GM23338 (cell line): ENCODE results near the gene OTOGL.

Experiments used
- CREB1 ChIP-seq: fragments of 250-450 bp; sonication (Bioruptor Pico); IDR thresholded peaks from 2 replicates; pipeline ENCODE4 v1.5.0; 2020; ENCODE audit warnings: low read depth, mild to moderate bottlenecking, moderate library complexity
- EZH2 ChIP-seq: fragments of 200-600 bp; sonication (generic); IDR thresholded peaks from one replicate; pipeline ENCODE4 v1.8.0; 2017; ENCODE audit warnings: antibody characterized with exemption, mild to moderate bottlenecking, low read depth; ENCODE audit not compliant: unreplicated experiment
- EZH2phosphoT487 ChIP-seq: fragments of 200-600 bp; sonication (generic); IDR thresholded peaks from one replicate; pipeline ENCODE4 v1.8.1; 2018; ENCODE audit warnings: antibody characterized with exemption; ENCODE audit not compliant: unreplicated experiment
- JUNB ChIP-seq: IDR thresholded peaks from one replicate; pipeline ENCODE4 v1.6.1; 2016; ENCODE audit warnings: antibody characterized with exemption; ENCODE audit not compliant: unreplicated experiment
- POLR2AphosphoS5 ChIP-seq: IDR thresholded peaks from 2 replicates; pipeline ENCODE4 v1.6.1; 2016; ENCODE audit warnings: antibody characterized with exemption, low read depth
- STAT1 ChIP-seq: IDR thresholded peaks from one replicate; pipeline ENCODE4 v1.6.1; 2016; ENCODE audit warnings: antibody characterized with exemption; ENCODE audit not compliant: unreplicated experiment
- ZNF331 ChIP-seq: fragments of 250-450 bp; sonication (Bioruptor Pico); IDR thresholded peaks from 2 replicates; pipeline ENCODE4 v1.5.0; 2020; ENCODE audit warnings: low read depth, mild to moderate bottlenecking, moderate library complexity
- TF ChIP-seq, protein P1 (sequence below), 2 experiments: fragments of 200-600 bp in 1 of 2; sonication (generic) in 1 of 2; conservative IDR thresholded peaks; 2 replicates each; pipeline versions ENCODE4 v1.5.1 to v1.6.1; 2016 to 2017; ENCODE audit warnings: antibody characterized with exemption in 2 of 2, low read depth in 2 of 2, mild to moderate bottlenecking in 2 of 2, moderate library complexity in 1 of 2
- TF ChIP-seq, protein P2 (sequence below): IDR thresholded peaks from one replicate; pipeline ENCODE4 v1.6.1; 2018; ENCODE audit warnings: antibody characterized with exemption; ENCODE audit not compliant: unreplicated experiment

DNA sequence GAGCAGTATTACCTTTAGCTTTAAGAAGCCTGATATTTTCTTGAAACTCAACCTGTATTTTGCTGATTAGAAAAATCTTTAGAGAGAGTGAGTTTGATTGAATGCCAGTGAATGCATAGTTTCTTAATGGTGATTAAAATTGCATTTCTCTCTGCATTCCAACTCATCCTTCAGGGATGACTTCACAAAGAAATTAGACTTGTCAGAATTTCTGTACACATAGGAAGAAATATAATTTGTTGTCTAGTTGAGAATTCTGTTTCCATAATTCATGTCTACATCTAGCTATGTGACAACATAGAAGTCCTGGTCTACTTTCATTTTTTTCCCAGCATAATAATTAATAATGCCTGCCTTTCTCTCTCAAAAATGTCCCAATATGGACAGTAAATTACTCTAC lies 136.6 kb downstream of the OTOGL start:
- TF ChIP-seq, protein P1, sequence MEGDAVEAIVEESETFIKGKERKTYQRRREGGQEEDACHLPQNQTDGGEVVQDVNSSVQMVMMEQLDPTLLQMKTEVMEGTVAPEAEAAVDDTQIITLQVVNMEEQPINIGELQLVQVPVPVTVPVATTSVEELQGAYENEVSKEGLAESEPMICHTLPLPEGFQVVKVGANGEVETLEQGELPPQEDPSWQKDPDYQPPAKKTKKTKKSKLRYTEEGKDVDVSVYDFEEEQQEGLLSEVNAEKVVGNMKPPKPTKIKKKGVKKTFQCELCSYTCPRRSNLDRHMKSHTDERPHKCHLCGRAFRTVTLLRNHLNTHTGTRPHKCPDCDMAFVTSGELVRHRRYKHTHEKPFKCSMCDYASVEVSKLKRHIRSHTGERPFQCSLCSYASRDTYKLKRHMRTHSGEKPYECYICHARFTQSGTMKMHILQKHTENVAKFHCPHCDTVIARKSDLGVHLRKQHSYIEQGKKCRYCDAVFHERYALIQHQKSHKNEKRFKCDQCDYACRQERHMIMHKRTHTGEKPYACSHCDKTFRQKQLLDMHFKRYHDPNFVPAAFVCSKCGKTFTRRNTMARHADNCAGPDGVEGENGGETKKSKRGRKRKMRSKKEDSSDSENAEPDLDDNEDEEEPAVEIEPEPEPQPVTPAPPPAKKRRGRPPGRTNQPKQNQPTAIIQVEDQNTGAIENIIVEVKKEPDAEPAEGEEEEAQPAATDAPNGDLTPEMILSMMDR (conservative IDR thresholded peaks at IDR 0.05; ENCODE audit: low read depth in 2 of 2): no peak
- TF ChIP-seq EZH2 (no peak), POLR2AphosphoS5 (no peak), JUNB (no peak), EZH2phosphoT487 (no peak), CREB1 (CRISPR knock-in tag) (no peak), ZNF331 (CRISPR knock-in tag) (no peak), STAT1 (no peak)
- TF ChIP-seq, protein P2, sequence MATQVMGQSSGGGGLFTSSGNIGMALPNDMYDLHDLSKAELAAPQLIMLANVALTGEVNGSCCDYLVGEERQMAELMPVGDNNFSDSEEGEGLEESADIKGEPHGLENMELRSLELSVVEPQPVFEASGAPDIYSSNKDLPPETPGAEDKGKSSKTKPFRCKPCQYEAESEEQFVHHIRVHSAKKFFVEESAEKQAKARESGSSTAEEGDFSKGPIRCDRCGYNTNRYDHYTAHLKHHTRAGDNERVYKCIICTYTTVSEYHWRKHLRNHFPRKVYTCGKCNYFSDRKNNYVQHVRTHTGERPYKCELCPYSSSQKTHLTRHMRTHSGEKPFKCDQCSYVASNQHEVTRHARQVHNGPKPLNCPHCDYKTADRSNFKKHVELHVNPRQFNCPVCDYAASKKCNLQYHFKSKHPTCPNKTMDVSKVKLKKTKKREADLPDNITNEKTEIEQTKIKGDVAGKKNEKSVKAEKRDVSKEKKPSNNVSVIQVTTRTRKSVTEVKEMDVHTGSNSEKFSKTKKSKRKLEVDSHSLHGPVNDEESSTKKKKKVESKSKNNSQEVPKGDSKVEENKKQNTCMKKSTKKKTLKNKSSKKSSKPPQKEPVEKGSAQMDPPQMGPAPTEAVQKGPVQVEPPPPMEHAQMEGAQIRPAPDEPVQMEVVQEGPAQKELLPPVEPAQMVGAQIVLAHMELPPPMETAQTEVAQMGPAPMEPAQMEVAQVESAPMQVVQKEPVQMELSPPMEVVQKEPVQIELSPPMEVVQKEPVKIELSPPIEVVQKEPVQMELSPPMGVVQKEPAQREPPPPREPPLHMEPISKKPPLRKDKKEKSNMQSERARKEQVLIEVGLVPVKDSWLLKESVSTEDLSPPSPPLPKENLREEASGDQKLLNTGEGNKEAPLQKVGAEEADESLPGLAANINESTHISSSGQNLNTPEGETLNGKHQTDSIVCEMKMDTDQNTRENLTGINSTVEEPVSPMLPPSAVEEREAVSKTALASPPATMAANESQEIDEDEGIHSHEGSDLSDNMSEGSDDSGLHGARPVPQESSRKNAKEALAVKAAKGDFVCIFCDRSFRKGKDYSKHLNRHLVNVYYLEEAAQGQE: no peak
